Measurements from ENCODE around the gene ADH6. TPM values are rescaled to one million over a fixed set of nuclear protein-coding genes. Genes with fewer than 3 reads are reported as not detected.

ADH6 gene
- total and polyA plus RNA-seq, 7 donors = 5.0 to 12.5 (median 8.4) TPM; not detected in 4

DNA sequence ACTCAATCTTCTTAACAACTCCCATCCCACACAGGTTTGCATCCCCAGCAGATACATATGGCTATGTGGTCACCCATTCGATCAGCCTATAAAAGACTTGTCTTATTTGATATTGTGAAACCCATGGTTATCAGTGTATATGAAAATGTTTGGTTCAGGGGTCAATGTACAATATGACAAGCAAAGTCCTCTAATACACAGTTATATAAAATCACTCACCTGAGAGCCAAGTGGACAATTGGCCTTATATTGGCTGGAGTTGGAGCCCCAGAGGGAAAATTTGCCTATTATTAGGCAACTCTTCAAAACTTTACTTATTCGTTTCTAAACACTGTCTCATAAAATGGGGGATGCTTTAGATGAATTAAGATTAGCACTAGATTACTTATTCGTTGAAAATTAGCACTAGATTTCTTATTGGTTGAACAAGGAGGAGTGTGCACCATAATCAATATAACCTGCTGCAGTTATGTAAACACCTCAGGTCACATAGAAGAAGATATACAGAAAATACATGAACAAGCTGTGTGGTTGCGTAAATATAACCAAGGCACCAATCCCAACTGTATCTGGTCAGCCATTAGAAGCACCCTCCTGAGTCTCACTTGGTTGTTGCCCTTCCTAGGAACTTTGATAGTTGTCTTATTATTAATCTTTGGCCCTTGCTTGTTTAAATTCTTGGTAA, 64.2 kb downstream of the ADH6 start:
- Histone ChIP-seq H3K27ac (no peak overlapping the region), H3K4me3 (no peak overlapping the region), H3K36me3 (no peaks in the 10 kb centered on the region), H3K27me3 (no peaks in the 10 kb centered on the region), H3K4me1 (no peaks in the 10 kb centered on the region), H3K9me3 (no peaks in the 10 kb centered on the region)
- 87 to 91% methylated on average over 4 of the region's 4 CpGs for WGBS, 2 donors
- no peak for DNase-seq
- intact Hi-C loops (cut with DNase I) = no loop called here
- TF ChIP-seq POLR2A (IDR thresholded peaks at IDR 0.05) (no peak), EP300 (IDR thresholded peaks at IDR 0.05) (no peak), POLR2AphosphoS5 (IDR thresholded peaks at IDR 0.05) (no peak)
- TF ChIP-seq, protein P1, sequence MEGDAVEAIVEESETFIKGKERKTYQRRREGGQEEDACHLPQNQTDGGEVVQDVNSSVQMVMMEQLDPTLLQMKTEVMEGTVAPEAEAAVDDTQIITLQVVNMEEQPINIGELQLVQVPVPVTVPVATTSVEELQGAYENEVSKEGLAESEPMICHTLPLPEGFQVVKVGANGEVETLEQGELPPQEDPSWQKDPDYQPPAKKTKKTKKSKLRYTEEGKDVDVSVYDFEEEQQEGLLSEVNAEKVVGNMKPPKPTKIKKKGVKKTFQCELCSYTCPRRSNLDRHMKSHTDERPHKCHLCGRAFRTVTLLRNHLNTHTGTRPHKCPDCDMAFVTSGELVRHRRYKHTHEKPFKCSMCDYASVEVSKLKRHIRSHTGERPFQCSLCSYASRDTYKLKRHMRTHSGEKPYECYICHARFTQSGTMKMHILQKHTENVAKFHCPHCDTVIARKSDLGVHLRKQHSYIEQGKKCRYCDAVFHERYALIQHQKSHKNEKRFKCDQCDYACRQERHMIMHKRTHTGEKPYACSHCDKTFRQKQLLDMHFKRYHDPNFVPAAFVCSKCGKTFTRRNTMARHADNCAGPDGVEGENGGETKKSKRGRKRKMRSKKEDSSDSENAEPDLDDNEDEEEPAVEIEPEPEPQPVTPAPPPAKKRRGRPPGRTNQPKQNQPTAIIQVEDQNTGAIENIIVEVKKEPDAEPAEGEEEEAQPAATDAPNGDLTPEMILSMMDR (IDR thresholded peaks at IDR 0.05) = no peak

Other genes with a start within 250 kb of the ADH6 start
- gene METAP1, start 223.5 kb downstream of the ADH6 start, total RNA-seq = 10 to 100 TPM; 47.6 to 56.0 (median 51.4) TPM
- gene METAP1, start 223.5 kb downstream of the ADH6 start, polyA plus RNA-seq = 10 to 100 TPM; 34.2 to 49.9 (median 34.7) TPM
- gene ADH5, start 130.5 kb downstream of the ADH6 start, total RNA-seq = 100 to 1,000 TPM; 235 to 349 (median 263) TPM
- gene ADH5, start 130.5 kb downstream of the ADH6 start, polyA plus RNA-seq = 100 to 1,000 TPM; 146 to 237 (median 196) TPM
- gene ADH4, start 74.9 kb downstream of the ADH6 start, total RNA-seq = 1 to 10 TPM in 1 of 4 donors, under 1 TPM in 1, not detected in 2; 0.71 to 1.3 TPM
- gene ADH4, start 74.9 kb downstream of the ADH6 start, polyA plus RNA-seq = 1 to 10 TPM in 1 of 3 donors, under 1 TPM in 1, not detected in 1; 0.79 to 1.4 TPM
- not detected for gene ADH1A, start 71.7 kb upstream of the ADH6 start, total RNA-seq
- gene ADH1A, start 71.7 kb upstream of the ADH6 start, polyA plus RNA-seq = not detected
- gene ADH1B, start 102.2 kb upstream of the ADH6 start, total RNA-seq = 100 to 1,000 TPM; 270 to 906 (median 466) TPM
- 100 to 1,000 TPM in 2 of 3 donors, 10 to 100 TPM in 1; 35.4 to 548 (median 171) TPM for gene ADH1B, start 102.2 kb upstream of the ADH6 start, polyA plus RNA-seq
- 10 to 100 TPM in 3 of 4 donors, 1 to 10 TPM in 1; 2.6 to 25.3 (median 15.9) TPM for gene ADH1C, start 133.5 kb upstream of the ADH6 start, total RNA-seq
- gene ADH1C, start 133.5 kb upstream of the ADH6 start, polyA plus RNA-seq = 100 to 1,000 TPM in 2 of 3 donors, 10 to 100 TPM in 1; 94.4 to 311 (median 283) TPM
- not detected for gene ADH7, start 216.1 kb upstream of the ADH6 start, total RNA-seq
- gene ADH7, start 216.1 kb upstream of the ADH6 start, polyA plus RNA-seq = under 1 TPM in 2 of 3 donors, not detected in 1; 0.03 to 0.60 TPM